Measurements from ENCODE around the gene LTK. TPM values are rescaled to one million over a fixed set of nuclear protein-coding genes. Genes with fewer than 3 reads are reported as not detected.

Gene LTK
- total RNA-seq, 1 donor from 2014 or later, result 0.69 TPM

- DNase-seq (ENCODE audit: low read depth), result no peak
- peak overlapping the region; percentile 53 for H3K4me3 ChIP-seq (ENCODE audit: low read depth, low read length)
- TF ChIP-seq, protein P1, sequence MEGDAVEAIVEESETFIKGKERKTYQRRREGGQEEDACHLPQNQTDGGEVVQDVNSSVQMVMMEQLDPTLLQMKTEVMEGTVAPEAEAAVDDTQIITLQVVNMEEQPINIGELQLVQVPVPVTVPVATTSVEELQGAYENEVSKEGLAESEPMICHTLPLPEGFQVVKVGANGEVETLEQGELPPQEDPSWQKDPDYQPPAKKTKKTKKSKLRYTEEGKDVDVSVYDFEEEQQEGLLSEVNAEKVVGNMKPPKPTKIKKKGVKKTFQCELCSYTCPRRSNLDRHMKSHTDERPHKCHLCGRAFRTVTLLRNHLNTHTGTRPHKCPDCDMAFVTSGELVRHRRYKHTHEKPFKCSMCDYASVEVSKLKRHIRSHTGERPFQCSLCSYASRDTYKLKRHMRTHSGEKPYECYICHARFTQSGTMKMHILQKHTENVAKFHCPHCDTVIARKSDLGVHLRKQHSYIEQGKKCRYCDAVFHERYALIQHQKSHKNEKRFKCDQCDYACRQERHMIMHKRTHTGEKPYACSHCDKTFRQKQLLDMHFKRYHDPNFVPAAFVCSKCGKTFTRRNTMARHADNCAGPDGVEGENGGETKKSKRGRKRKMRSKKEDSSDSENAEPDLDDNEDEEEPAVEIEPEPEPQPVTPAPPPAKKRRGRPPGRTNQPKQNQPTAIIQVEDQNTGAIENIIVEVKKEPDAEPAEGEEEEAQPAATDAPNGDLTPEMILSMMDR (conservative IDR thresholded peaks at IDR 0.05; ENCODE audit: low read depth, low read length), result no peak
Observed at GRCh38 chr15:41559239-41559782, 45.7 kb upstream of the LTK start.

DNA sequence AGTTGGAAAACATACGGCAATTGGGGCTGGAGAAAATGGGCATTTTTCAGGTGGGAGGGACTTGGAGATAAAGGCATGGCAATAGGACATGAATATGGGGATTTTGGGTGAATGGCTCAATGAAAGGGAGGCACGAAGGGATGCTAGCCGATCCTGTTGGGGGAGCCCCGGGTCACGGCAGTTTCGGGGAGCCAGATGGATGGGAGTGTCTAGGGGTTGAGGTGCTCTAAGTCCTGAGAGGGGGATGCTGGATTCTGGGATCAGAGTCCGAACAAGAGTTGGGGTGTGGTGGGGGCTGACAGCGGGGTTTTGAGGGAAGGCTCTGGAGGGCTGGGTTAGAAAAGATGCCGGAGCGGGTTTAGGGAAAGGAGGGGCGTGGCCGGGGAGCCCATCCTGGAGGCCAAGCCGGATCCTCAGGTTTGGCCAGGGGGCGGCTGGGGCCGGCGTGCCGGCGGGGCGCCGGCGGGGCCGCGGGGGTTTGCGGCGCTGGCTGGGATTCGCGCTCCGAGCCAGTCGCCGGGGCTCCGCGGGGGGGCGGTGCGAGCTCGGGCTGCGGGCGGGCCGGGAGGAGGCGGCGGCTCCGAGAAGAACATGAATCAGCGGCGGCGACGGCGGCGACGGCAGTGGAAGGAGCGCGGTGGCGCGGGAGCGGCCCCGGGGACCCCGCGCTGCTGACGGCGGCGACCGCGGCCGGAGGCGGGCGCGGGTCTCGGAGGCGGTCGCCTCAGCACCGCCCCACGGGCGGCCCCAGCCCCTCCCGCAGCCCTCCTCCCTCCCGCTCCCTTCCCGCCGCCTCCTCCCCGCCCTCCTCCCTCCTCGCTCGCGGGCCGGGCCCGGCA lies 45.0 kb upstream of the LTK start, which contains the start of gene TYRO3:
Gene TYRO3 (plus strand): TSS at position 813 of the 839 bp plus-strand sequence. CDS start 46 bp downstream, outside the sequence.
- TF ChIP-seq, protein P1 (conservative IDR thresholded peaks at IDR 0.05; ENCODE audit: low read depth, low read length), result no peak
- DNase-seq (ENCODE audit: low read depth), result no peak
- peak within 1 kb of the TSS; percentile 53 for H3K4me3 ChIP-seq (ENCODE audit: low read depth, low read length)

GRCh38 chr15:41557673-41558399 lies 44.2 kb upstream of the LTK start:
- TF ChIP-seq, protein P1 (conservative IDR thresholded peaks at IDR 0.05; ENCODE audit: low read depth, low read length), result peak; percentile 98
- no peak for DNase-seq (ENCODE audit: low read depth)

GRCh38 chr15:41556677-41557076 lies 43.0 kb upstream of the LTK start:
- TF ChIP-seq, protein P1 (conservative IDR thresholded peaks at IDR 0.05; ENCODE audit: low read depth, low read length), result no peak
- no peak overlapping the region for H3K4me3 ChIP-seq (ENCODE audit: low read depth, low read length)
- no peak for DNase-seq (ENCODE audit: low read depth)

More at GRCh38 chr15:41557673-41558399, 44.2 kb upstream of the LTK start:
- peak overlapping the region; percentile 53 for H3K4me3 ChIP-seq (ENCODE audit: low read depth, low read length)

DNA sequence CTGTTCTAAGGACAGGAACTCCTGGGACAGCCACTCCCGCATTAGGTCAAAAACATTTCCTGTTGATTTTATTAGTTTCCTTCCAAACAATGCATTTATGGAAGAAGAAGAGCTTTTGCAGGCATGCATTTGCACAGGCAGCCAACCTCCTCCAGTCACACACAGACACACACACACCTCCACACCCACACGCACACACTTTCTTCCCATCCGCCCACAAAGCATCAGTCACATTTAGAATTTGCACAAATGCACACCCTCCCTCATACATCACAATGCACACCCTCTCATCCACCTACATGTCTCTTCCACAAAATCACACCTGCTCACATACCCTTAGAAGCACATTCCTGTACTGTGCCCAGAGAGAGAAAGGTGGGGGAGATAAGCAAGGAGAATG lies 41.3 kb upstream of the LTK start:
- DNase-seq (ENCODE audit: low read depth), result no peak
- no peak overlapping the region for H3K4me3 ChIP-seq (ENCODE audit: low read depth, low read length)
- TF ChIP-seq, protein P1 (conservative IDR thresholded peaks at IDR 0.05; ENCODE audit: low read depth, low read length), result no peak

- no peak overlapping the region for H3K4me3 ChIP-seq (ENCODE audit: low read depth, low read length)
- TF ChIP-seq, protein P1 (conservative IDR thresholded peaks at IDR 0.05; ENCODE audit: low read depth, low read length), result no peak
Observed at GRCh38 chr15:41554343-41554742, 40.7 kb upstream of the LTK start.

More at GRCh38 chr15:41554343-41554742, 40.7 kb upstream of the LTK start:
- DNase-seq (ENCODE audit: low read depth), result no peak

Measured in epithelial cell of proximal tubule (primary cell).